KOPT-K1 (cell line): ENCODE data around the gene TDP1.
"Not testable (repeated sequence)": the region's sequence is repeated elsewhere in the genome, so short reads cannot be mapped to it uniquely, and the experiment has no call there.

ENCODE experiments used
- H3K27ac ChIP-seq: fragments of 200-600 bp; sonication (generic); 2 replicates; pipeline ENCODE4 v1.5.1; 2016; ENCODE audit warnings: antibody characterized with exemption, mild to moderate bottlenecking, low read depth, low read length; ENCODE audit not compliant: poor library complexity, severe bottlenecking
- H3K36me3 ChIP-seq: fragments of 200-600 bp; sonication (generic); 2 replicates; pipeline ENCODE4 v1.5.1; 2017; ENCODE audit warnings: antibody characterized with exemption, mild to moderate bottlenecking, low read length, moderate library complexity; ENCODE audit not compliant: insufficient read depth
- H3K9me3 ChIP-seq: fragments of 200-600 bp; sonication (generic); 2 replicates; pipeline ENCODE4 v1.5.1; 2017; ENCODE audit warnings: antibody characterized with exemption, low read length, mild to moderate bottlenecking; ENCODE audit not compliant: insufficient read depth, poor library complexity, severe bottlenecking

The TDP1 gene

GRCh38 chr14:89992273-89992672, 36.5 kb downstream of the TDP1 start:
- Histone ChIP-seq H3K36me3 (peaks cover 98% of the 10 kb centered on the region), H3K27ac (no peak overlapping the region), H3K9me3 (no peaks in the 10 kb centered on the region)

GRCh38 chr14:89996963-89997362, 41.2 kb downstream of the TDP1 start:
- Histone ChIP-seq H3K9me3 (no peaks in the 10 kb centered on the region), H3K36me3 (peaks cover 95% of the 10 kb centered on the region), H3K27ac (no peak overlapping the region)

DNA sequence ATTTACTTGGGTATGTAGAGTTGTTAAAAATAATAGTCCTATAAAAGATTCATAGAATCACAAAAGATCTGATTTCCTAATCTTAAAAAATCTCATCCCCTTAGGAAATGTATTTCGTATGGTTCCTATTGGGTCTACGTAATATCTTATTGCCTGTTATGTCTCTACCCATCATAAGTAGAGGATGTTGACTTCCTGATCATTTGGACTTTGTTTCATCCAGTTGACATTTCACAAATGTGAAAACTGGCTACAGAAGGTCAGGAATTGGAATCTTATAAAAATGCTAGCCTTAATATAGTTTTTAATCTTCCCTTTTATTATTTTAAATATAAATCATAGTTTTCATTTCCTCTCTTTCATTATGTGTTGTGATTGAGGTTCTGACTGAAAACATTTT, 45.2 kb downstream of the TDP1 start:
- Histone ChIP-seq H3K36me3 (peaks cover 92% of the 10 kb centered on the region), H3K27ac (no peak overlapping the region), H3K9me3 (no peaks in the 10 kb centered on the region)

DNA sequence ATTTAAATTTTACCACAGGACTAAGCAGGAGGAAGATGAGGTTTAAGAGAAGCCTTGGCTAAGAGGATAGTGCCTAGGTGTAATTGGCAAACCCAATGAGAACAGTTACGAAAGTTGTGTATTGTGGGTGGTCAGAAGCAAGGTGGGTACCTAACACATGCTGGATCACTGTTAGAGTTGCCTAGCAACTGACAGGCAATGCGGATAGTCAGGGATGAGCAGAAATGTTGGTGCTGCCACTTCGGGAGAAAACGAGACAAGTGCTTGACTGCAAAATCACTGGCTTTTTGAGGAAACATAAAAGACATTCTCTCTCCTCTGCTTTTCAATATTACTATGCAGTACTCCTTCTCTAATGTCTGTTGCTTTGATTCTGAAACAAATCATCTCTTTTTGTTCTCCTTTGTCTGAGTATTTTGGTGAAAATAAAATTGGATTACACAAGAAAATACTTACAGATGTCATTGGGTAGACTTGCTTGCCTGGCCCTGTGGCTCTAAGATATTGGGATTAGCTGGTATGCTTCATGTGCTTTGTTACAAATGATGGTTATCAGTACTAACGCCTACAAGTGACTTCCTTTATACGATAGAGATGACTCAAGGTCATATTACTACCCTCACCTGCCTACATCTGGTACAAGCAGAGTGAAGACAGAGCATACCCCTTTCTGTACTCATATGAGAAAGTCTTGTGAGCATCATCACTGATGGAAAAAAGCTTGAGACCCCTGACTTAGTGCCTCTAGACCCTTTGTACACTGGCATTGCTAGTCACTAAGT, 48.0 kb downstream of the TDP1 start:
- Histone ChIP-seq H3K27ac (no peak overlapping the region), H3K9me3 (no peaks in the 10 kb centered on the region), H3K36me3 (peaks cover 92% of the 10 kb centered on the region)

- Histone ChIP-seq H3K27ac (no peak overlapping the region), H3K9me3 (peaks cover 7% of the 10 kb centered on the region), H3K36me3 (peaks cover 92% of the 10 kb centered on the region)
These were observed 49.7 kb downstream of the TDP1 start for GRCh38 chr14:90005441-90005840.

- Histone ChIP-seq H3K27ac (no peak overlapping the region), H3K36me3 (peaks cover 92% of the 10 kb centered on the region)
These were observed 50.3 kb downstream of the TDP1 start for GRCh38 chr14:90005939-90006530.

DNA sequence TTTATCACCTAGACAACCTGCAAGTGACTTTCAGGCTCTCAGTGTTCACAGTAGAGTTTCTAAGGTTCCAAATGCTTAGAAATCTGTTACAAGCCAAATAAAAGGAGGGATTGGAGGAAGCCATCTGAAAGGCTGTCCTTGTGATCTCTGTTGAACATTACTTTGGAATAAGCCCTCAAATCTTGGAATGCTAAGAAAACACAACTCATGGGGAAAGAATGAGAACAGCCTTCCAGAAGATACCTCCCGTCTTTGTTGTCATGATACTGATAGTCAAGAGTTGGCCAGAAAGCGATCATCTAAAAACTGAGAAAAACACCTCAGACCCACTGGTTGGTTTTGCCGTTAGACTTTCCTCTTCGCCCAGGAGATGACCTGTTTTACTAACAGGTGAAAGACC, 61.6 kb downstream of the TDP1 start:
- peaks cover 97% of the 10 kb centered on the region for H3K36me3 ChIP-seq
- H3K27ac ChIP-seq = no peak overlapping the region

More at GRCh38 chr14:90005939-90006530, 50.3 kb downstream of the TDP1 start:
- peaks cover 11% of the 10 kb centered on the region for H3K9me3 ChIP-seq

DNA sequence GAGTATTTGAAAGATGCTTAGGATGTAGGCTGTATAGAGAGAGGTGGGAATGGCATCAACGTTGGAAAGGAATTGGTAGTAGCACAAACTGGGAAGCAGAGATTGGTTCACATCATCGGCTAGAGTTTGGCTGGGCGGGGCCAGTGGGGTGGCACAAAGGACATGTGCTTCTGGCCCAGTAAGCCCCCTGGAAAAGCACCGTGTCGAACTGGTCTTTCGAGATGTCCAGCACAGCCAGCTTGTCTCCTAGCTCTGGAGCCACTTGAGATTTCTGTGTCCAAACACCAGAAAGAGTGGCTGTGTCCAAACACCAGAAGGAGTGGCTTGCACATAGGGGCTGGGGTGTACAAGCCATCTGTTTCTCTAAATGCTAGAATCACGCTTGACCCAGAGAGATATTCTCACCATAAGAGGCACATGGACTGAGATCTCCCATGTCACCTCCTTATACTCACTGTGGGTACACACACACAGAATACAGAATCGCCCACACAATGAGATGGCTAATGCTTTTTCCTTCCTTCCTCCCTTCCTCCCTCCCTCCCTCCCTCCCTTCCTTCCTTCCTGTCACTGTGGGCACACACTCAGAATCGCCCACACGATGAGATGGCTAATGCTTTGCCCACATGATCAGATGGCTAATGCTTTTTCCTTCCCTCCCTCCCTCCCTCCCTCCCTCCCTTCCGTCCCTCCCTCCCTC, 64.2 kb downstream of the TDP1 start:
- Histone ChIP-seq H3K27ac (no peak overlapping the region), H3K36me3 (peaks cover 97% of the 10 kb centered on the region), H3K9me3 (no peaks in the 10 kb centered on the region)

More for the DNA sequence above, 61.6 kb downstream of the TDP1 start:
- H3K9me3 ChIP-seq = peaks cover 11% of the 10 kb centered on the region

GRCh38 chr14:90023176-90023896, 67.6 kb downstream of the TDP1 start:
- Histone ChIP-seq H3K9me3 (no peaks in the 10 kb centered on the region), H3K36me3 (peaks cover 91% of the 10 kb centered on the region)

DNA sequence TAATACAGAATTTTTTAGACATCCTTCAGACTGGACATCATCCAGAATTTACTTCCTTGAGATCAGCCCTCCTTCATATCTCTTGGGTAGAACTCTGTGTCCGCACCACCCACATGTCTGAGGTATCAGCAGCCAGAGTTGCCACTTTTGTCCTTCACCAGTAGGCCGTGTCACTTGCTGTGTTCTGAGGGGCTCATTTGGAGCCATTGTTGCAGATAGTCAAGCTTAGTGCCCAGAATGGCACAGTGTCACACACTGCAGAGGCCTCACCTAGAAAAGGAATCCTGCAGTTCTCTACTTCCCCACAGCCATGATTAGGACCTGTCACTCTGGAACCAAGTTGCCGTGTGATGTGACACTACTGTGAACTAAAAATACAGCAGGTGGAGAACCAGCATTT, 69.2 kb downstream of the TDP1 start:
- Histone ChIP-seq H3K36me3 (peaks cover 88% of the 10 kb centered on the region), H3K27ac (no peak overlapping the region), H3K9me3 (no peaks in the 10 kb centered on the region)

More at GRCh38 chr14:90023176-90023896, 67.6 kb downstream of the TDP1 start:
- H3K27ac ChIP-seq = no peak overlapping the region

- not testable (repeated sequence) for H3K9me3 ChIP-seq, H3K27ac ChIP-seq
- H3K36me3 ChIP-seq = peaks cover 88% of the 10 kb centered on the region
These were observed 70.9 kb downstream of the TDP1 start for GRCh38 chr14:90026608-90027007.

DNA sequence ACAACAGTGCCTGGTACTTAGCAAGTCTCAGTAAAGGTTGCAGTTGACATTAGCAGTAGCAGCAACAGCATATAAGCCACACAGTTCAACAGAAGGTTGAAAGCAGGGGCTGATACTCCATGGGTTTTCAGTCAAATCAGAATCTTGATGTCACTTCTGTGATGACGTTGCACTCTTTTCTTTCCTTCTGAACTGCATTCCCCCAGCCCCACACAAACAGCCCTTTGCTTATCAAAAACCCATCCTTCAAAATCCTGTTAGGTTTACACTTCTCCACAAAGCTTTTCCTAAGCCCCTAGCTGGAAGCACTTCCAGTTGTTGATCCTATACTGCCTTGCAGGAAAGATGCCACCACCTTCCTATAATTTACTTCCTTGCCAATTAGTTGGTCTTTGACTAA, 72.1 kb downstream of the TDP1 start:
- peaks cover 88% of the 10 kb centered on the region for H3K36me3 ChIP-seq
- H3K27ac ChIP-seq = no peak overlapping the region
- no peaks in the 10 kb centered on the region for H3K9me3 ChIP-seq

GRCh38 chr14:90034156-90034555, 78.4 kb downstream of the TDP1 start:
- H3K27ac ChIP-seq = no peak overlapping the region
- H3K9me3 ChIP-seq = no peaks in the 10 kb centered on the region
- H3K36me3 ChIP-seq = peaks cover 94% of the 10 kb centered on the region

DNA sequence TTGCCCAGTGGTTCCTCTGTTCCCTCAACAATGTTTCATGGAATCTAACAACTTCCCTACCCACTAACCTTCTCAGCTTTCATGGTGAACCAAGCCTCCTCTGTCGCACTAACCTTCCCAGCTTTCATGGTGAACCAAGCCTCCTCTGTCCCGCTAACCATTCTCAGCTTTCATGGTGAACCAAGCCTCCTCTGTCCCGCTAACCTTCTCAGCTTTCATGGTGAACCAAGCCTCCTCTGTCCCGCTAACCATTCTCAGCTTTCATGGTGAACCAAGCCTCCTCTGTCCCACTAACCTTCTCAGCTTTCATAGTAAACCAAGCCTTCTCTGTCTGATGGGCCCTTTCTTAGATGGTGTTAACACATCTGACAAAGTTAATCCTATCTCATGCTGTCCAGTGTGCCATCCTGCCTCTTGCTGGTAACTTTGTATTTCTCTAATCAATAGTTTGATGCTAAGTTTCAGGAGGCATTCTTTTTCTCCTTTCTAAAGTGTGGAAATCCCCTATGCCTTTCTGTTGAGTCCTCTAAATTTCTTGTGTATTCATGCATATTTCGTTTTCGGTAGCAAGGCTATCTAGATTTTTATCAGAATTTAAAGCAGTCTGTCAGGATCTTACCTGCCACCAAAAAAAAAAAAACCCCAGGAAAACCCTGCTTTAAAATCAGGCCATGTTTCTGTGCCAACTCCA, 79.3 kb downstream of the TDP1 start:
- Histone ChIP-seq H3K27ac (no peak overlapping the region), H3K36me3 (peaks cover 97% of the 10 kb centered on the region), H3K9me3 (no peaks in the 10 kb centered on the region)
